ENCODE data around the gene NDUFB1. TPM values are rescaled to one million over a fixed set of nuclear protein-coding genes. Genes with fewer than 3 reads are reported as not detected.

Gene NDUFB1
- total RNA-seq, 1 experiment from 2014 or later = 248 TPM

- BruUV-seq (replicated peaks) = no TSS peak
Measured at GRCh38 chr14:92122761-92123160, 1.3 kb upstream of the NDUFB1 start.

GRCh38 chr14:92122351-92122677 is 808 bp upstream of the NDUFB1 start:
- Histone ChIP-seq H3K27ac (ENCODE audit: low read length) (peak overlapping the region; percentile 78), H3K79me2 (ENCODE audit: low read length) (peaks cover 62% of the 10 kb centered on the region), H4K20me1 (ENCODE audit: low read length) (no peaks in the 10 kb centered on the region), H3K4me1 (ENCODE audit: insufficient read depth, low read length) (peaks cover 14% of the 10 kb centered on the region; the same call in 1 of the 2 replicates), H3F3A (ENCODE audit: low read length, unreplicated experiment) (no peaks in the 10 kb centered on the region), H2AFZ (ENCODE audit: low read length) (peak overlapping the region; percentile 96), H3K27me3 (ENCODE audit: low read length) (no peaks in the 10 kb centered on the region), H3K4me2 (ENCODE audit: low read length) (peak overlapping the region; percentile 90), H3K4me3 (ENCODE audit: low read length) (peak overlapping the region; percentile 99), H3K9me3 (ENCODE audit: low read length) (no peaks in the 10 kb centered on the region), H3K9ac (ENCODE audit: low read length) (peak overlapping the region; percentile 99), H3K36me3 (ENCODE audit: low read depth, low read length) (peaks cover 13% of the 10 kb centered on the region; the same call in 1 of the 2 replicates), H3K9me2 (replicated peaks; ENCODE audit: low read length) (no peaks in the 10 kb centered on the region)
- DNase-seq = peak; percentile 7
- BruUV-seq (replicated peaks) = no TSS peak
- POLR2A ChIA-PET (ENCODE audit: unreplicated experiment) = interaction anchor here (1.1 kb wide), 1 partner anchor 16 kb away, joined by 3 read pairs; the partner anchor contains the start of gene ATXN3
- CTCF ChIA-PET = interaction anchor here (1.8 kb wide), 1 partner anchor 16 kb away, joined by 18 read pairs; the partner anchor contains the start of gene ATXN3
- intact Hi-C loops (cut with micrococcal nuclease) = no loop called here
- peak; percentile 21 for ATAC-seq
- TF ChIP-seq EZH2phosphoT487 (IDR thresholded peaks at IDR 0.05; ENCODE audit: borderline replicate concordance, low read length) (no peak), EZH2 (IDR thresholded peaks at IDR 0.05; ENCODE audit: low read length, unreplicated experiment) (no peak)
- TF ChIP-seq, protein P1, sequence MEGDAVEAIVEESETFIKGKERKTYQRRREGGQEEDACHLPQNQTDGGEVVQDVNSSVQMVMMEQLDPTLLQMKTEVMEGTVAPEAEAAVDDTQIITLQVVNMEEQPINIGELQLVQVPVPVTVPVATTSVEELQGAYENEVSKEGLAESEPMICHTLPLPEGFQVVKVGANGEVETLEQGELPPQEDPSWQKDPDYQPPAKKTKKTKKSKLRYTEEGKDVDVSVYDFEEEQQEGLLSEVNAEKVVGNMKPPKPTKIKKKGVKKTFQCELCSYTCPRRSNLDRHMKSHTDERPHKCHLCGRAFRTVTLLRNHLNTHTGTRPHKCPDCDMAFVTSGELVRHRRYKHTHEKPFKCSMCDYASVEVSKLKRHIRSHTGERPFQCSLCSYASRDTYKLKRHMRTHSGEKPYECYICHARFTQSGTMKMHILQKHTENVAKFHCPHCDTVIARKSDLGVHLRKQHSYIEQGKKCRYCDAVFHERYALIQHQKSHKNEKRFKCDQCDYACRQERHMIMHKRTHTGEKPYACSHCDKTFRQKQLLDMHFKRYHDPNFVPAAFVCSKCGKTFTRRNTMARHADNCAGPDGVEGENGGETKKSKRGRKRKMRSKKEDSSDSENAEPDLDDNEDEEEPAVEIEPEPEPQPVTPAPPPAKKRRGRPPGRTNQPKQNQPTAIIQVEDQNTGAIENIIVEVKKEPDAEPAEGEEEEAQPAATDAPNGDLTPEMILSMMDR (conservative IDR thresholded peaks at IDR 0.05; ENCODE audit: low read depth, low read length) = no peak

More at GRCh38 chr14:92122761-92123160, 1.3 kb upstream of the NDUFB1 start:
- DNase-seq = no peak
- no peaks in the 10 kb centered on the region for H3K9me3 ChIP-seq (ENCODE audit: low read length)
- ChIA-PET CTCF (no interaction called here), POLR2A (ENCODE audit: unreplicated experiment) (no interaction called here)
- peaks cover 62% of the 10 kb centered on the region for H3K79me2 ChIP-seq (ENCODE audit: low read length)
- H3F3A ChIP-seq (ENCODE audit: low read length, unreplicated experiment) = no peaks in the 10 kb centered on the region
- peak overlapping the region; percentile 99 for H3K9ac ChIP-seq (ENCODE audit: low read length)
- H3K36me3 ChIP-seq (ENCODE audit: low read depth, low read length) = peaks cover 13% of the 10 kb centered on the region; the same call in 1 of the 2 replicates
- H3K4me2 ChIP-seq (ENCODE audit: low read length) = peak overlapping the region; percentile 90
- peak overlapping the region; percentile 99 for H3K4me3 ChIP-seq (ENCODE audit: low read length)
- H4K20me1 ChIP-seq (ENCODE audit: low read length) = no peaks in the 10 kb centered on the region
- no peak overlapping the region for H3K27ac ChIP-seq (ENCODE audit: low read length)
- intact Hi-C loops (cut with micrococcal nuclease) = no loop called here
- peaks cover 14% of the 10 kb centered on the region; the same call in 1 of the 2 replicates for H3K4me1 ChIP-seq (ENCODE audit: insufficient read depth, low read length)
- no peaks in the 10 kb centered on the region for H3K9me2 ChIP-seq (replicated peaks; ENCODE audit: low read length)
- no peak for TF ChIP-seq EZH2phosphoT487 (IDR thresholded peaks at IDR 0.05; ENCODE audit: borderline replicate concordance, low read length)
- TF ChIP-seq, protein P1 (conservative IDR thresholded peaks at IDR 0.05; ENCODE audit: low read depth, low read length) = no peak
- no peak for TF ChIP-seq EZH2 (IDR thresholded peaks at IDR 0.05; ENCODE audit: low read length, unreplicated experiment)
- no peak for ATAC-seq
- H3K27me3 ChIP-seq (ENCODE audit: low read length) = no peaks in the 10 kb centered on the region
- peak overlapping the region; percentile 96 for H2AFZ ChIP-seq (ENCODE audit: low read length)

- H3K36me3 ChIP-seq (ENCODE audit: low read depth, low read length) = peaks cover 15% of the 10 kb centered on the region; the same call in 1 of the 2 replicates
- H3K4me3 ChIP-seq (ENCODE audit: low read length) = peak overlapping the region; percentile 99
- ChIA-PET POLR2A (ENCODE audit: unreplicated experiment) (interaction anchor here (0.6 to 1.1 kb wide), 2 partner anchors 15 to 81 kb away, joined by 3 read pairs; partner anchors contain the start of gene ATXN3), CTCF (interaction anchor here (0.7 to 1.8 kb wide), 2 partner anchors 15 to 565 kb away, joined by 3 to 18 read pairs; partner anchors contain the start of gene ATXN3)
- no peaks in the 10 kb centered on the region for H3K9me2 ChIP-seq (replicated peaks; ENCODE audit: low read length)
- TF ChIP-seq, protein P1 (conservative IDR thresholded peaks at IDR 0.05; ENCODE audit: low read depth, low read length) = no peak
- TF ChIP-seq EZH2 (IDR thresholded peaks at IDR 0.05; ENCODE audit: low read length, unreplicated experiment) (no peak), EZH2phosphoT487 (IDR thresholded peaks at IDR 0.05; ENCODE audit: borderline replicate concordance, low read length) (no peak)
- ATAC-seq (peak; percentile 51), DNase-seq (peak; percentile 12)
- peak overlapping the region; percentile 90 for H3K4me2 ChIP-seq (ENCODE audit: low read length)
- H3K27ac ChIP-seq (ENCODE audit: low read length) = peak overlapping the region; percentile 78
- peaks cover 62% of the 10 kb centered on the region for H3K79me2 ChIP-seq (ENCODE audit: low read length)
- intact Hi-C loops (cut with micrococcal nuclease) = loop anchor here (1.0 kb wide), 1 partner anchor 15 kb away; the partner anchor contains the start of gene ATXN3
- no peaks in the 10 kb centered on the region for H3K27me3 ChIP-seq (ENCODE audit: low read length)
- H2AFZ ChIP-seq (ENCODE audit: low read length) = peak overlapping the region; percentile 96
- no peaks in the 10 kb centered on the region for H4K20me1 ChIP-seq (ENCODE audit: low read length)
- peak overlapping the region; percentile 99 for H3K9ac ChIP-seq (ENCODE audit: low read length)
- peaks cover 14% of the 10 kb centered on the region; the same call in 1 of the 2 replicates for H3K4me1 ChIP-seq (ENCODE audit: insufficient read depth, low read length)
- TSS peak; percentile 84 for BruUV-seq (replicated peaks)
- no peaks in the 10 kb centered on the region for H3F3A ChIP-seq (ENCODE audit: low read length, unreplicated experiment)
- H3K9me3 ChIP-seq (ENCODE audit: low read length) = no peaks in the 10 kb centered on the region
Measured at GRCh38 chr14:92121207-92121669, 268 bp downstream of the NDUFB1 start.
